HL-60 (cell line): Measurements from ENCODE around the gene CENPX.

ENCODE experiments used
- POLR2AphosphoS5 ChIP-seq: IDR thresholded peaks from 2 replicates; pipeline ENCODE4 v1.6.1; 2012; ENCODE audit warnings: low read depth
- REST ChIP-seq: IDR thresholded peaks from 2 replicates; pipeline ENCODE4 v1.6.1; 2012; ENCODE audit warnings: low read depth; ENCODE audit not compliant: insufficient replicate concordance
- TF ChIP-seq, protein P1 (sequence below): IDR thresholded peaks from one replicate; pipeline ENCODE4 v1.5.1; 2011; ENCODE audit warnings: low read length, control low read depth, inconsistent platforms; ENCODE audit not compliant: insufficient read depth

GRCh38 chr17:82037889-82038195 lies 15.2 kb upstream of the CENPX start:
- TF ChIP-seq, protein P1, sequence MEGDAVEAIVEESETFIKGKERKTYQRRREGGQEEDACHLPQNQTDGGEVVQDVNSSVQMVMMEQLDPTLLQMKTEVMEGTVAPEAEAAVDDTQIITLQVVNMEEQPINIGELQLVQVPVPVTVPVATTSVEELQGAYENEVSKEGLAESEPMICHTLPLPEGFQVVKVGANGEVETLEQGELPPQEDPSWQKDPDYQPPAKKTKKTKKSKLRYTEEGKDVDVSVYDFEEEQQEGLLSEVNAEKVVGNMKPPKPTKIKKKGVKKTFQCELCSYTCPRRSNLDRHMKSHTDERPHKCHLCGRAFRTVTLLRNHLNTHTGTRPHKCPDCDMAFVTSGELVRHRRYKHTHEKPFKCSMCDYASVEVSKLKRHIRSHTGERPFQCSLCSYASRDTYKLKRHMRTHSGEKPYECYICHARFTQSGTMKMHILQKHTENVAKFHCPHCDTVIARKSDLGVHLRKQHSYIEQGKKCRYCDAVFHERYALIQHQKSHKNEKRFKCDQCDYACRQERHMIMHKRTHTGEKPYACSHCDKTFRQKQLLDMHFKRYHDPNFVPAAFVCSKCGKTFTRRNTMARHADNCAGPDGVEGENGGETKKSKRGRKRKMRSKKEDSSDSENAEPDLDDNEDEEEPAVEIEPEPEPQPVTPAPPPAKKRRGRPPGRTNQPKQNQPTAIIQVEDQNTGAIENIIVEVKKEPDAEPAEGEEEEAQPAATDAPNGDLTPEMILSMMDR, result no peak
- TF ChIP-seq POLR2AphosphoS5 (no peak), REST (no peak)
